ENCODE measurements around the gene CTNNA3. TPM values are rescaled to one million over a fixed set of nuclear protein-coding genes. Genes with fewer than 3 reads are reported as not detected.
"Not testable (repeated sequence)": the region's sequence is repeated elsewhere in the genome, so short reads cannot be mapped to it uniquely, and the experiment has no call there.

The CTNNA3 gene
- total RNA-seq, 2 experiments from 2014 or later: 0.30 TPM; not detected in 1

DNA sequence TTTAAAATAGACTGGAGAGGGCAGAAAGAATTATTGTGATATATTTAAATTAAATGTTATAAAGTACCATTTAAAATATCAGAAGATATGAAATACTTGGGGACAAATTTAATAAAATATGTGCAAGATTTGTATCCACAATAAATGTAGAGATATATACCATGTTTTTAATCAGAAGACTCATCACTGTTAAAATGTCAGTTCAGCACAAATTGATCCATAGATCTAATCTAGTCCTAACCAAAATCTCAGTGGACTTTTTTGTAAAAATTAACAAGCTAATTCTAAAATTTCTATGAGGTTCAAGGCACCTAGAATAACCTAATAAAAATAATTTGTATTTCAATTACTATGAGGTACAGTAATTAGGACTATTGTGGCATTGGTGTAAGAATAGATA lies 96.4 kb downstream of the CTNNA3 start:
- no peak for ATAC-seq
- Mint-ChIP-seq H3K4me3 (no peak overlapping the region), H3K9me3 (ENCODE audit: low read depth) (peaks cover 1% of the 10 kb centered on the region), H3K36me3 (ENCODE audit: low read depth) (no peaks in the 10 kb centered on the region), H3K4me1 (no peaks in the 10 kb centered on the region), H3K27ac (no peak overlapping the region), H3K27me3 (peaks cover 9% of the 10 kb centered on the region)
- intact Hi-C loops (cut with DNase I, micrococcal nuclease): no loop called here
- no peak for DNase-seq
- CTCF ChIA-PET: no interaction called here
- POLR2A ChIA-PET: no interaction called here

DNA sequence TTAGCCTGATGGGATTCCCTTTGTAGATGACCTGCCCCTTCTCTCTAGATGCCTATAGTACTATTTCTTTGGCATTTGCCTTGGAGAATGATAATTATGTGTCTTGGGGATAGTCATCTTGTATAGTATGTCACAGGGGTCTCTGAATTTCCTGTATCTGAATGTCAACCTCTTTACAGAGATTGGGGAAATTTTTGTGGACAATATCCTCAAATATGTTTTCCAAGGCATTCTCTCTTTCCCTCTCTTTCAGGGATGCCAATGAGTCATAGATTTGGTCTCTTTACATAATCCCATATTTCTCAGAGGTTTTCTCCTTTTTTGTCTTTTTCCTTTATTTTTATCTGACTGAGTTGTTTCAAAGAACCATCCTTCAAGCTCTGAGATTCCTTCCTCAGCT lies 99.4 kb downstream of the CTNNA3 start:
- POLR2A ChIA-PET: no interaction called here
- Mint-ChIP-seq H3K9me3 (ENCODE audit: low read depth) (peaks cover 10% of the 10 kb centered on the region), H3K36me3 (ENCODE audit: low read depth) (no peaks in the 10 kb centered on the region)

DNA sequence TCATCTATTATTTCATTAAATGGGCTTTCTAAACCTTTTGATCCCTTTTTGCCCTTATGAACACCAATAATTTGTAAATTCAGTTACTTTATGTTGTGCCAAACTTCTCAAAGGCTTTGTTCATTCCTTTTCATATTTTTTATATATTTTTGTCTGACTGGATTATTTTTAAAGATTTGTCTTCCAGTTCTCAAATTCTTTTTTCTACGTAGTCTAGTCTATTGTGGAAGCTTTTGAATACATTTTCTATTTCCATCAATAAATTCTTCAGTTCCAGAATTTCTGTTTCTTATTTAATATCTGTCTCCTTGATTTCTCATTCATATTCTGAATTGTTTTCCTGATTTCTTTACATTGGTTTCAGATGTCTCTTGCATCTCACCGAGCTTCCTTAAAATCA lies 108.2 kb downstream of the CTNNA3 start:
- DNase-seq (no peak), ATAC-seq (no peak)
- H3K4me1 Mint-ChIP-seq: no peaks in the 10 kb centered on the region
- no peak overlapping the region for H3K4me3 Mint-ChIP-seq
- peaks cover 2% of the 10 kb centered on the region for H3K27me3 Mint-ChIP-seq
- H3K27ac Mint-ChIP-seq: no peak overlapping the region
- intact Hi-C loops (cut with DNase I, micrococcal nuclease): no loop called here
- H3K9me3 Mint-ChIP-seq (ENCODE audit: low read depth): peaks cover 31% of the 10 kb centered on the region
- CTCF ChIA-PET: no interaction called here
- POLR2A ChIA-PET: no interaction called here
- H3K36me3 Mint-ChIP-seq (ENCODE audit: low read depth): peaks cover 7% of the 10 kb centered on the region

More for the DNA sequence above, 99.4 kb downstream of the CTNNA3 start:
- DNase-seq (no peak), ATAC-seq (no peak)
- intact Hi-C loops (cut with DNase I, micrococcal nuclease): no loop called here
- Mint-ChIP-seq H3K27ac (no peak overlapping the region), H3K4me3 (no peak overlapping the region), H3K27me3 (peaks cover 6% of the 10 kb centered on the region), H3K4me1 (no peaks in the 10 kb centered on the region)
- CTCF ChIA-PET: interaction anchor here (0.7 to 1.4 kb wide), 3 partner anchors 10 to 183 kb away, joined by 3 read pairs; no protein-coding TSS in a partner anchor

DNA sequence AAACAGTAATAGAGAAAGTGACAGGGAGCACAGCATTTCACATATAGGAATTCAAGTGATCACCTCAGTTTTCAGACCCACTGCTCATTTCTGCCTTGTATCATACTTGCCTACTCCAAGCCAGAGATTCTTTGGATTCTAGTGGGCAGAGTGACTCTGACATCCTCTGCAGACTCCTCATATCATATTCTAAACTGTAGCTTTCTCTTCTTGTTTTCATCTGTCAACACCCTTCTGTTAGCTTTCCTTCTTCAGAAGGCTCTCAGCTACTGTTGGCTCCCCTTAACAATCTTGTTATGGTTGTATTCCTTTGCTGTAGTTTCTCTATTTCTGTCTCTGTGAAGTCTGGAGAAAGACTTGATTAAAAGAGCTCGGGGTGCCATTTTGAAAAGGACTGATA lies 120.5 kb downstream of the CTNNA3 start:
- H3K4me3 Mint-ChIP-seq: no peak overlapping the region
- POLR2A ChIA-PET: no interaction called here
- H3K27ac Mint-ChIP-seq: no peak overlapping the region
- no peak for DNase-seq
- H3K27me3 Mint-ChIP-seq: no peaks in the 10 kb centered on the region
- H3K9me3 Mint-ChIP-seq (ENCODE audit: low read depth): no peaks in the 10 kb centered on the region
- H3K4me1 Mint-ChIP-seq: no peaks in the 10 kb centered on the region
- H3K36me3 Mint-ChIP-seq (ENCODE audit: low read depth): no peaks in the 10 kb centered on the region
- no peak for ATAC-seq
- intact Hi-C loops (cut with DNase I, micrococcal nuclease): no loop called here
- CTCF ChIA-PET: interaction anchor here (1.1 kb wide), 1 partner anchor 204 kb away, joined by 3 read pairs; no protein-coding TSS in a partner anchor

DNA sequence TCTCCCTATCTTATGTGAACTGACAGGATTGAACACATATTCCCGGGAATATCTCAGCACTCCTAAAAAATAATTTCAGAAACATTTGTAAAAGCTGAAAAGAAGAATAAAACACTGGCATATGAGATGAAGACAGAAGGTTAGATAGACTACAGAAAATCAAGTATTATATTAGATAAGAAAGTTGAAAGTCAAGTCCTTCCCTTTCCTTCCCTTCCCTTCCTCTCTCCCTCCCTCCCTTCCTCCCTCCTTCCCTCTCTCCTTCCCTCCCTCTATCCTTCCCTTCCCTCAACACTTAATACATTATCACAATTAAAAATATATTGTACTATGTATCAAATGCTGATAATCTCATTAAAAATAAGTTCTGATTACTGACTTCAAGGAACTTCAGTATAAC lies 122.5 kb downstream of the CTNNA3 start:
- Mint-ChIP-seq H3K36me3 (ENCODE audit: low read depth) (no peaks in the 10 kb centered on the region), H3K4me3 (no peak overlapping the region), H3K27ac (no peak overlapping the region), H3K4me1 (no peaks in the 10 kb centered on the region), H3K9me3 (ENCODE audit: low read depth) (no peaks in the 10 kb centered on the region), H3K27me3 (no peaks in the 10 kb centered on the region)
- POLR2A ChIA-PET: interaction anchor here (0.7 kb wide), 1 partner anchor 740 kb away, joined by 4 read pairs; no protein-coding TSS in a partner anchor
- CTCF ChIA-PET: no interaction called here
- no peak for DNase-seq
- ATAC-seq: no peak
- intact Hi-C loops (cut with DNase I, micrococcal nuclease): no loop called here

DNA sequence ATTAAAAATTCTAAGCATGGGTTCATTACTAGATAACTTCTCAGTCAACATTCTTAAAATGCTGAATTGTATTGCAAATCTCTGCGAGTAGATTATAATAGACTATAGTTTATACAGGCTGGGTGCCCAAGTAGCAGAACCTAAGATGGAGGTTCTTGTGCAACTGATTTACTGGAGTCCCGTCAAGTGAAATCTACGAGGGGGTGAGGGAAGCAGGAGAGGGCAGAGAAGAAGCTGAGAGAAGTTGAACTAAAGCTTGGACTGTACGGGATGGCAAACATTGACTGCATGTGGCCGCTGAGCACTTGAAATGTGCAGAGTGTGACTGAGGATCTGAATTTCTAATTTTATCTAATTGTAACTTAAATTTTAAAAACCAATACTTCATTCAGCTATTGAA lies 124.5 kb downstream of the CTNNA3 start:
- intact Hi-C loops (cut with DNase I, micrococcal nuclease): no loop called here
- Mint-ChIP-seq H3K9me3 (ENCODE audit: low read depth) (no peaks in the 10 kb centered on the region), H3K27ac (no peak overlapping the region), H3K4me1 (no peaks in the 10 kb centered on the region), H3K4me3 (no peak overlapping the region), H3K27me3 (no peaks in the 10 kb centered on the region), H3K36me3 (ENCODE audit: low read depth) (no peaks in the 10 kb centered on the region)
- ATAC-seq (no peak), DNase-seq (no peak)
- ChIA-PET CTCF (interaction anchor here (1.2 kb wide), 1 partner anchor 32 kb away, joined by 4 read pairs; no protein-coding TSS in a partner anchor), POLR2A (no interaction called here)

DNA sequence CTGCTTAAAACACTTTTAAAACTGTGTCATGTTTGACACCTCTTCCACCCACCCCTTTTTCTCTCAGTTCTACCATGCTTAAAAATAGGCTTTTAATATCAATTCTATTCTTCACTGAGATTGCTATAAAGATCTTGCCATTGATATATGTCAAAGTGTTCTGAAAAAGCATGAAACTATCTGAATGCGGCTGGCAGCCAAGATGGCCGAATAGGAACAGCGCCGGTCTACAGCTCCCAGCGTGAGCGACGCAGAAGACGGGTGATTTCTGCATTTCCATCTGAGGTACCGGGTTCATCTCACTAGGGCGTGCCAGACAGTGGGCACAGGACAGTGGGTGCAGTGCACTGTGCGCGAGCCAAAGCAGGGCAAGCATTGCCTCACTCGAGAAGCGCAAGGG lies 137.7 kb downstream of the CTNNA3 start:
- ATAC-seq; DNase-seq; H3K4me3 Mint-ChIP-seq; CTCF ChIA-PET; H3K27ac Mint-ChIP-seq; H3K9me3 Mint-ChIP-seq (ENCODE audit: low read depth); H3K36me3 Mint-ChIP-seq (ENCODE audit: low read depth); intact Hi-C loops (cut with DNase I, micrococcal nuclease); POLR2A ChIA-PET; H3K4me1 Mint-ChIP-seq: not testable (repeated sequence)
- H3K27me3 Mint-ChIP-seq: peaks cover 15% of the 10 kb centered on the region

DNA sequence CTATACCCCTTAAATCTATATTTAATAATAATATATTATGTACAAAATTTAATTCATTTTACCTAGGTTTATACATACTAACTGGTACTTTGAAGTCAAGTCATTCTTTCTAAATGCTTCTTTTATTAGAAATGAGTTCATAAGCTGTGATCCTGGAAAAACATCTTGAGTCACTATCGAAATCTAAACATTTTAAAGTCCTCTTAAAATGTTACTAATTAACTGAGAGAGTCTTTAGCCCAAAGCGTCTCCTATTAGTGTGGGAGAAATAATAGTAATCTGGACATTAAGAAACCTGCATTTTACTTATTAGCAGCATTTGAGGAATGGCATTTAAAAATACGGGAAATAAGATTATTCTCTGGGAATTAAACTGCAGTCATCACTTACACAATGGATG lies 142.7 kb downstream of the CTNNA3 start:
- ATAC-seq (no peak), DNase-seq (no peak)
- no peak overlapping the region for H3K27ac Mint-ChIP-seq
- intact Hi-C loops (cut with DNase I, micrococcal nuclease): no loop called here
- H3K27me3 Mint-ChIP-seq: peaks cover 10% of the 10 kb centered on the region
- CTCF ChIA-PET: no interaction called here
- no peak overlapping the region for H3K4me3 Mint-ChIP-seq
- no peaks in the 10 kb centered on the region for H3K4me1 Mint-ChIP-seq
- POLR2A ChIA-PET: no interaction called here
- H3K36me3 Mint-ChIP-seq (ENCODE audit: low read depth): no peaks in the 10 kb centered on the region
- H3K9me3 Mint-ChIP-seq (ENCODE audit: low read depth): peaks cover 3% of the 10 kb centered on the region

DNA sequence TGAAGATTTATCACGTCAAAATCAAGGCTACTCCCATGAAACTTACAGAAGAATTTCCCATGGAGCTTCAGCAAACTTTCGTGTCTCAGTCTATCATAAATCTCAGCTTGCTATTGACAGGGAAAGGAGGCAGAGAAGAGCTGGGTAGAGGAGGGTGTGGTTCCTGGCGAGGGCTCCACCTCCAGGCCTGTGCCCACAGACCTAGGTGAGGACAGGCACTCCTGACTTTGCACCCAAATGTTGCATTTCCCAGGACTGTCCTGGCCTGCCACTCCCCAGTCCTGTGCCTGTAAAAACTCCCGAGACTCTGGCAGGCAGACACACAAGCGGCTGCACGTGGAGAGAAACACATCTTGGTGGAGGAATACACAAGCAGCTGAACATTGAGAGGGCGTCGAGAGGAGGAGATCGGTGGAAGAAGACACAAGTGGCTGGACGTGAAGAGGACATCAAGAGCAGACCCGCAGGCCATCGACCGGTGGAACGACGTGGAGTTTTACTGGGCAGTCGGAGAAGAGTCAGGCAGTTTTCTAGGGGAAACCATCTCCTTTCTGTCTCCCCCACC lies 145.1 kb downstream of the CTNNA3 start:
- Mint-ChIP-seq H3K4me1 (no peaks in the 10 kb centered on the region), H3K27ac (no peak overlapping the region), H3K4me3 (no peak overlapping the region), H3K27me3 (peaks cover 2% of the 10 kb centered on the region), H3K9me3 (ENCODE audit: low read depth) (peaks cover 3% of the 10 kb centered on the region), H3K36me3 (ENCODE audit: low read depth) (no peaks in the 10 kb centered on the region)
- intact Hi-C loops (cut with DNase I, micrococcal nuclease): no loop called here
- no peak for ATAC-seq
- ChIA-PET CTCF (interaction anchor here (1.6 kb wide), 1 partner anchor 31 kb away, joined by 5 read pairs; no protein-coding TSS in a partner anchor), POLR2A (no interaction called here)
- DNase-seq: no peak

DNA sequence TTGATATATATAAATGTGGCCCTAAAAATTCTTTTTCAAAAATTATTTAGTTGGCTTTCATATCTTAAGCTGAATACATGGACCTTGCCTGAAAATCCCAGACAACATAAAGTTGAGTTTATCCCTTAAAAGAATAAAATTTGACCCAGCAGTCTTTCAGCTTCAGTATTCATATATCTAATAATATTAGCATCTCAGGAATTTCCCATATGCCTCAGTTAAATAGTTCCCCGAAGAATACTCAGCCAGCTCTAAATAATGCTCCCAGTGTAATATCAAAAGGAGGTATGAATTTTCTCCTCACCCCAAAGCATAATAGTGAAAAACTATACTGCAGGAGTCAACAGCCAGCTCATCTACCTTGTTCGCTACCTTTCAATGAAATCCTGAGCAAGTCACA lies 145.9 kb downstream of the CTNNA3 start:
- H3K27me3 Mint-ChIP-seq: peaks cover 1% of the 10 kb centered on the region
- H3K9me3 Mint-ChIP-seq (ENCODE audit: low read depth): peaks cover 1% of the 10 kb centered on the region
- intact Hi-C loops (cut with DNase I, micrococcal nuclease): no loop called here
- no peaks in the 10 kb centered on the region for H3K36me3 Mint-ChIP-seq (ENCODE audit: low read depth)
- H3K4me1 Mint-ChIP-seq: no peaks in the 10 kb centered on the region
- DNase-seq (no peak), ATAC-seq (no peak)
- ChIA-PET POLR2A (no interaction called here), CTCF (interaction anchor here (0.5 to 1.6 kb wide), 3 partner anchors 19 to 215 kb away, joined by 3 to 5 read pairs (median 3); no protein-coding TSS in a partner anchor)
- H3K27ac Mint-ChIP-seq: no peak overlapping the region
- H3K4me3 Mint-ChIP-seq: no peak overlapping the region

DNA sequence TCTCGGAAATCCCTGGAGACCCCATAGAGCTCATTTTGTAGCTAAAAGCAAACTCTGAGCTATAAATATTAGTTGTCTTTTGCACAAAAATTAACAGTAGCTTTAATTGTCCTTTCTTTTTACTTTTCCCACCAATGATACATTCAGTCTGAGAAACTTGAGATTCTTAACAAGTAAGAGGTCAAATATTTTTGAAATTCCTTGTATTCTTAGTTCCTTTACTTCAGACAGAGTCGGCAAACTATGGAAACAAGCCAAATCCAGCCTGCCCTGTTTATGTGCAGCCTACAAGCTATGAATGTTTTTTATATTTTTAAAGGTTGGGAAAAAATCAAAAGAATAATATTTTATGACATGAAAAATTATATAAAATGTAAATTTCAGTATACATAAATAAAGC lies 146.6 kb downstream of the CTNNA3 start:
- H3K4me1 Mint-ChIP-seq: no peaks in the 10 kb centered on the region
- ATAC-seq: no peak
- H3K27ac Mint-ChIP-seq: no peak overlapping the region
- no peaks in the 10 kb centered on the region for H3K27me3 Mint-ChIP-seq
- DNase-seq: no peak
- no peaks in the 10 kb centered on the region for H3K9me3 Mint-ChIP-seq (ENCODE audit: low read depth)
- CTCF ChIA-PET: interaction anchor here (1.1 to 1.6 kb wide), 2 partner anchors 20 to 30 kb away, joined by 3 to 5 read pairs; no protein-coding TSS in a partner anchor
- H3K36me3 Mint-ChIP-seq (ENCODE audit: low read depth): no peaks in the 10 kb centered on the region
- intact Hi-C loops (cut with DNase I, micrococcal nuclease): no loop called here
- POLR2A ChIA-PET: no interaction called here
- H3K4me3 Mint-ChIP-seq: no peak overlapping the region

DNA sequence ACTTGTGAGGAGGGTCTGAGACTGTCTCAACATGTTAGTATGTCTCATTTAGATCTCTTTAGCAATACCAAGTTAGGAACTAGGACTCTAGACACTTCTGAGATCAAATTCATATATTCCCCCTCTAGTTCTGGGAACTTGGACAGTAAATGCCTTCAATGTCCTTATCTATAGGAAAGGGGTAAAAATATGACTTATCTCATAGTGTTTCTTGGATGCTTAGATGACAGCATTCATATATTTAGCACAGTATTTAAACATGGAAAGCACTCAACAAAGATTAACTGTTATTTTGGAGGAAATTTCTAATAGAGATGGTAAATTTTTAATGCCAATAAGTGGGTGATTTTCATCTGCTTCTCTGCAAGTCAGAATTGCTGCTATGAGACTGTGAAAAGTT lies 154.6 kb downstream of the CTNNA3 start:
- intact Hi-C loops (cut with DNase I, micrococcal nuclease): no loop called here
- Mint-ChIP-seq H3K36me3 (ENCODE audit: low read depth) (no peaks in the 10 kb centered on the region), H3K27me3 (no peaks in the 10 kb centered on the region), H3K9me3 (ENCODE audit: low read depth) (no peaks in the 10 kb centered on the region), H3K27ac (no peak overlapping the region), H3K4me1 (peaks cover 8% of the 10 kb centered on the region), H3K4me3 (no peak overlapping the region)
- POLR2A ChIA-PET: no interaction called here
- ATAC-seq (no peak), DNase-seq (no peak)
- CTCF ChIA-PET: no interaction called here

Measured in activated CD4-positive, alpha-beta T cell treated with anti-CD3 and anti-CD28 coated beads for 36 hours (primary cell).